ENCODE results near the gene GRIA1.

The GRIA1 gene

GRCh38 chr5:153613672-153614071, 123.2 kb downstream of the GRIA1 start:
- Mint-ChIP-seq H3K4me1 (ENCODE audit: low read depth in 2 of 2) (no peaks in the 10 kb centered on the region), H3K27me3 (peaks cover 0 to 11% of the 10 kb centered on the region in 2 donors), H3K36me3 (ENCODE audit: insufficient read depth) (no peaks in the 10 kb centered on the region), H3K27ac (no peak overlapping the region), H3K4me3 (no peak overlapping the region), H3K9me3 (no peaks in the 10 kb centered on the region)
- ATAC-seq (replicated peaks) (no peak), DNase-seq (no peak)

DNA sequence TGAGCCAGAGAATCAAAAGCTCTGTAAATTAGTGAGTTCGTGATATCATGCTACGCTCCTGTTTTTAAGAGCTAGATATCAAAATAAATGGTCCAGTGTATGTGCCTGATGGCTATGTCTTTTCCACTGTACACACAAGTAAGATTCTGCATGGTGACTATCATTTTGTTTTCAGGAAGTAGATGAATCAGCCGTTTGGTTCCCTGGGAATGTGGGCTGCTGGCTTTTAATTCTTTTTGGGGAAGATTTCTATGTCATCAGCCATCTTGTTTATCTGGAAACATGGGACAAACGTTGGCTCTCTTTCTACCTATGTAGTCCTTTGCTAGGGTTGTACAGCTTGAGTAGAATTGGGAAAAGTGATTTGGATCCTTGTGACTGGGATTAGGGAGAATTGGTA, 126.7 kb downstream of the GRIA1 start:
- DNase-seq: no peak
- H3K27me3 Mint-ChIP-seq: peaks cover 0 to 7% of the 10 kb centered on the region in 2 donors
- H3K36me3 Mint-ChIP-seq (ENCODE audit: insufficient read depth): no peaks in the 10 kb centered on the region
- H3K27ac Mint-ChIP-seq: no peak overlapping the region
- no peak for ATAC-seq (replicated peaks)
- H3K4me3 Mint-ChIP-seq: no peak overlapping the region
- no peaks in the 10 kb centered on the region for H3K4me1 Mint-ChIP-seq (ENCODE audit: low read depth in 2 of 2)
- no peaks in the 10 kb centered on the region for H3K9me3 Mint-ChIP-seq

DNA sequence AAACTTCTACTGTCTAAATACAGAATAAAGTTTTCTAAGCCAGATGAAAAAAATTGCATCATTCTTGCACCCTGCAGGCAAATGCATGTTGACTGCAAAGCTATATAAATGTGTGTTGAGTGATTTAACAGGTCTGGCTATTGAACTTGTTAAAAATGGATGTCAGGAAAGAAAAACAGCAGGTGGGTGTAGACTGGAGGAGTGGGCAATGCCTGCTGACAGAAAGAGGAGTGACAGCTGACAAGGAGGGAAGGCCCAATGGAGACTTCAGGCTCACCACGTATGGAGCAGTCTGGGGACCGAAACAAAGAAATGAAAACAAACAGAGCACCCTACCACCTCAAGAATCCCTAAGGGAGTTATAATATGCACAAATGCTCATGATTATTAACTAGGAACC, 127.8 kb downstream of the GRIA1 start:
- Mint-ChIP-seq H3K4me3 (no peak overlapping the region), H3K4me1 (ENCODE audit: low read depth in 2 of 2) (no peaks in the 10 kb centered on the region), H3K36me3 (ENCODE audit: insufficient read depth) (no peaks in the 10 kb centered on the region), H3K9me3 (no peaks in the 10 kb centered on the region), H3K27ac (no peak overlapping the region), H3K27me3 (peaks cover 0 to 7% of the 10 kb centered on the region in 2 donors)
- ATAC-seq (replicated peaks) (no peak), DNase-seq (no peak)

GRCh38 chr5:153618867-153619266, 128.4 kb downstream of the GRIA1 start:
- H3K4me3 Mint-ChIP-seq: no peak overlapping the region
- H3K9me3 Mint-ChIP-seq: no peaks in the 10 kb centered on the region
- no peak overlapping the region for H3K27ac Mint-ChIP-seq
- no peak for DNase-seq
- H3K4me1 Mint-ChIP-seq (ENCODE audit: low read depth in 2 of 2): no peaks in the 10 kb centered on the region
- no peaks in the 10 kb centered on the region for H3K36me3 Mint-ChIP-seq (ENCODE audit: insufficient read depth)
- no peak for ATAC-seq (replicated peaks)
- peaks cover 0 to 3% of the 10 kb centered on the region in 2 donors for H3K27me3 Mint-ChIP-seq

DNA sequence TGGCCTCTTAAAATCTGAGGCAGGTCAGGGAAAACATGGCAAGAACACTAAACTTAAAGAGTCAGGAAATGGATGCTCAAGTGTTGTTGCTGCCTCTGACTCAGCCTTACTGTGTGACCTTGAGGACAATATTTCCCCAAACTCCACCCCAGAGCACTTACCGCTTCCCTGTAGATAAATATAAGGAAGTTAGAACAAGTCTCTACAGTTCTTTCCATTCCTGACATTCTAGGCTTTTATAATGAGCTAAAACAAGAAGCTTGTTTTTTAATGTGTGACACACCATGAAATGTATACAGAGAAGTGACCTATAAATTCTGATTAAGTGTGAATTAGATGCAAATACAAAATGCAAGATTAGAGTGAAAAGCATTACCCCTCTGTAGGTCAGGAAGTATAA, 129.3 kb downstream of the GRIA1 start:
- Mint-ChIP-seq H3K27me3 (peaks cover 0 to 8% of the 10 kb centered on the region in 2 donors), H3K9me3 (no peaks in the 10 kb centered on the region), H3K4me3 (no peak overlapping the region), H3K27ac (no peak overlapping the region), H3K36me3 (ENCODE audit: insufficient read depth) (no peaks in the 10 kb centered on the region), H3K4me1 (ENCODE audit: low read depth in 2 of 2) (no peaks in the 10 kb centered on the region)
- no peak for DNase-seq
- ATAC-seq (replicated peaks): no peak

DNA sequence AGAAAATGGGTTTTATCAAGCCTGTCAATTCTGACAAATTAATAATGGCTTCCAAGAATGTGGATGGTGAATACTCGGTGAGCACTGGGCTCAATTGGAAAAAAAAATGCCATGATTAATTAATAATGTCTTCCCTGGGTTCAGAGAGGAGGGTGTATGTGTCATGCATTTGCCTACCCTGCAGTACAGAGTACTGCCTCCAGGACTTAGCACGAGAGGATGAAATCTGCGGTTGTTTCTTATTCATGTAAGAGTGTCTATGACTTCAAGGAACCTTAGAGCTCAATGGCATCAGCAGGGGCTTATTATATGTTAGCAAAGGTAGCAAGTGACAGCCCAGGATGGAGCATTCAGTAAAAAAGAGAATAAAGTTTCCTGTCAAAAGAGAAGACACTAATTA, 132.7 kb downstream of the GRIA1 start:
- Mint-ChIP-seq H3K4me3 (no peak overlapping the region), H3K27ac (no peak overlapping the region), H3K36me3 (ENCODE audit: insufficient read depth) (no peaks in the 10 kb centered on the region), H3K27me3 (peaks cover 0 to 15% of the 10 kb centered on the region in 2 donors), H3K4me1 (ENCODE audit: low read depth in 2 of 2) (no peaks in the 10 kb centered on the region), H3K9me3 (no peaks in the 10 kb centered on the region)
- DNase-seq: no peak
- no peak for ATAC-seq (replicated peaks)

DNA sequence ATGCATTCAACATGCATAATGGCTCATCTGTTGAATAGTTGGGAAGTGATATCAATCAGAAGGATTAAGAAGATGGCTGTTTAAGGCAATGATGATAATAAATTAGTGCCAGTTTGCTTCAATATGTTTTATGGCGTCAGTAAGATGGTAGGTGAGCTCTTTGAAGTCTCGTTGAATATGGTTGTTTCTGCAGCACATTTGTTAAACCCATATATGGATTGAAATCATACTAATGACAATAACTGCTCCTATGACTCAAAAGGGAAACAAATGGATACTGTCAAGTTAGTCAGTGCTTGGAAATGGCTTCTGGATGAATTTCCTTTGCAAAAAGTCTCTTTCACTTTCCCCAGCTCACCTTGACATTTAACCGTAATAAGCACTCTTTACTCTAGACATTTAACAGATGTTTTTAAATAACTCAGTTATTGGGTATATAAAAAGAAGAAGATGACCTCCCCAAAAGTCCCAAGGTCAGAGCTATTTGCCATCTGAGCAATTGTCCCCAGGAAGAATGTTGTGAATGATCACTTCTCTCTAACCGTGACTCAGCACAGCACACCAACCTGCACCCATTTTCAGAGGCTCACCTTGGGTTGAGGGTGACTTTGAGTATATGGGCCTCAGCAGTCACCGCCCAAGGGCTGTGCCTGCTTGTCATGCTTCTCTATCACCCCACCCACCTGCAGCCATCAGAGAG, 133.4 kb downstream of the GRIA1 start:
- no peaks in the 10 kb centered on the region for H3K9me3 Mint-ChIP-seq
- no peak for DNase-seq
- H3K4me1 Mint-ChIP-seq (ENCODE audit: low read depth in 2 of 2): no peaks in the 10 kb centered on the region
- no peak for ATAC-seq (replicated peaks)
- no peaks in the 10 kb centered on the region for H3K36me3 Mint-ChIP-seq (ENCODE audit: insufficient read depth)
- no peak overlapping the region for H3K27ac Mint-ChIP-seq
- peaks cover 0 to 15% of the 10 kb centered on the region in 2 donors for H3K27me3 Mint-ChIP-seq
- no peak overlapping the region for H3K4me3 Mint-ChIP-seq

DNA sequence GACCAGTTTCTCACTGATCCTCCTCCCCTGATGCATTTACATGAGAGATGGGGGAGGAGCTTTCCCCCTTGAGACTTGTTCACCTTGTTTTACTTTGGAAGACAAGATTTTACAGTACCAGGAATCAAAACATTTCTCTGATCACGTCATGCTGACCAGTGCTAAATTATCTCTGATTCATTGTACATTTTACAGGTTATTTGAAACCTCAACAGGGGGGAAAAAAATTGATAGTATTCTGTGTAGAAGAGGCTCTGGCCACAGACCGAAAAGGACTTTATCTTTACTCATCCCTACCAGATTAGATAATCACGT, 133.9 kb downstream of the GRIA1 start:
- DNase-seq (no peak), ATAC-seq (replicated peaks) (no peak)
- Mint-ChIP-seq H3K27me3 (peaks cover 0 to 15% of the 10 kb centered on the region in 2 donors), H3K4me1 (ENCODE audit: low read depth in 2 of 2) (no peaks in the 10 kb centered on the region), H3K36me3 (ENCODE audit: insufficient read depth) (no peaks in the 10 kb centered on the region), H3K9me3 (no peaks in the 10 kb centered on the region), H3K4me3 (no peak overlapping the region), H3K27ac (no peak overlapping the region)

DNA sequence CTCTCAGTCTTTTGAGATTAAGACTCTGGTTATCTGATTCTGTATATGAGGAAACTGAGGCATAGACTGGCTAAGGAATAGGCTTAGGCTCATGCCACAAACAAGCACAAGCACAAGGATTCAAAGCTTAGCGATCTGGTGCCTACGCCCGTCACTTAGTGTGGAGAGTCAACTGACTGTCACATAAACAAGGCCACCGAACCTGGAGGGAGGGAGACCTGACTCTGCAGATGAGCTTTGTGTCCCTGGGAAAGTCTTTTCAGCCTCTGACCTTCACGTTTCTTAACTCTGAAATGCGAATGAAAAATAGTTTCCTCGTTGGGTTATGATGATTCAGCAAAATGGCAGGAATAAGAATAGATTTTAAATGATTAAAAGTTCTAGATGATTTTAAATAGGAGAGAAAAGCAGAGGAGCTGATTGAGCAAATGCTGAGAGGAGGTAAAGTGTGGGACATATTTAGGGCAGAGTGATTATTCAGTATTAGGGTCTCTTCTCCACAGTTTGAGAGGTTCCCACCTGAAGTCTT, 135.4 kb downstream of the GRIA1 start:
- H3K27me3 Mint-ChIP-seq: peaks cover 0 to 15% of the 10 kb centered on the region in 2 donors
- H3K27ac Mint-ChIP-seq: no peak overlapping the region
- no peaks in the 10 kb centered on the region for H3K36me3 Mint-ChIP-seq (ENCODE audit: insufficient read depth)
- no peak overlapping the region for H3K4me3 Mint-ChIP-seq
- no peaks in the 10 kb centered on the region for H3K4me1 Mint-ChIP-seq (ENCODE audit: low read depth in 2 of 2)
- DNase-seq (no peak), ATAC-seq (replicated peaks) (no peak)
- no peaks in the 10 kb centered on the region for H3K9me3 Mint-ChIP-seq

DNA sequence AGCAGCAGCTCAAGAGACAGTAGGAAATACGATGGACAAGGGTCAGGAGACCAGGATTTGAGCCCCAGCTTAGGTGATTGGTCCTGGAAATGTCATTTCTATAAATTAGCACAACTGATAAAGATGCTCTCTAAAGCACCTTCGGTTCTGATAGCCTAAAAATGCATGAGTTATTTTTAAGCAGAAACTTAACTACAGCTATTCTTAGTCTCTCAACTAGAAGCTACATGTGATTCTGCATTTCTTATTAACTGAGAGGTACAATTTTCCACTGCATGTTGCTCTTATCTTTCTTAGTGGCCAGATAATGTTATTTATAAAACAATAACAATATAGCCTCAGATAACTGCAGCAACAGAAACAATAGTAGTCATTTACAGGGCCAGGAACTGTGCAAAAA, 136.4 kb downstream of the GRIA1 start:
- Mint-ChIP-seq H3K27me3 (peaks cover 0 to 15% of the 10 kb centered on the region in 2 donors), H3K4me1 (ENCODE audit: low read depth in 2 of 2) (no peaks in the 10 kb centered on the region), H3K9me3 (no peaks in the 10 kb centered on the region), H3K4me3 (no peak overlapping the region), H3K36me3 (ENCODE audit: insufficient read depth) (no peaks in the 10 kb centered on the region), H3K27ac (no peak overlapping the region)
- no peak for ATAC-seq (replicated peaks)
- DNase-seq: no peak

- Mint-ChIP-seq H3K4me3 (no peak overlapping the region), H3K9me3 (peaks cover 0 to 1% of the 10 kb centered on the region in 2 donors), H3K27ac (no peak overlapping the region), H3K4me1 (ENCODE audit: low read depth in 2 of 2) (no peaks in the 10 kb centered on the region), H3K36me3 (ENCODE audit: insufficient read depth) (no peaks in the 10 kb centered on the region), H3K27me3 (peaks cover 0 to 12% of the 10 kb centered on the region in 2 donors)
- no peak for DNase-seq
- ATAC-seq (replicated peaks): no peak
Measured at GRCh38 chr5:153629027-153629895, 138.8 kb downstream of the GRIA1 start.

- Mint-ChIP-seq H3K27me3 (no peaks in the 10 kb centered on the region), H3K4me1 (ENCODE audit: low read depth in 2 of 2) (no peaks in the 10 kb centered on the region), H3K4me3 (no peak overlapping the region), H3K9me3 (peaks cover 0 to 3% of the 10 kb centered on the region in 2 donors), H3K27ac (no peak overlapping the region), H3K36me3 (ENCODE audit: insufficient read depth) (no peaks in the 10 kb centered on the region)
- no peak for ATAC-seq (replicated peaks)
- no peak for DNase-seq
Measured at GRCh38 chr5:153630546-153630945, 140.1 kb downstream of the GRIA1 start.

GRCh38 chr5:153632748-153633290, 142.3 kb downstream of the GRIA1 start:
- Mint-ChIP-seq H3K27ac (no peak overlapping the region), H3K4me1 (ENCODE audit: low read depth in 2 of 2) (no peaks in the 10 kb centered on the region), H3K4me3 (no peak overlapping the region), H3K27me3 (no peaks in the 10 kb centered on the region), H3K36me3 (ENCODE audit: insufficient read depth) (no peaks in the 10 kb centered on the region), H3K9me3 (peaks cover 0 to 3% of the 10 kb centered on the region in 2 donors)
- no peak for ATAC-seq (replicated peaks)
- no peak for DNase-seq

Data from effector memory CD8-positive, alpha-beta T cell (primary cell).